IPS-18a (cell line): ENCODE measurements around the gene CUEDC1.

ENCODE experiments used
- H3K27ac ChIP-seq: one replicate; pipeline ENCODE4 v1.5.1; 2013; ENCODE audit warnings: low read length
- H3K27me3 ChIP-seq: one replicate; pipeline ENCODE4 v1.6.1; 2013; ENCODE audit warnings: mild to moderate bottlenecking, low read length; ENCODE audit not compliant: control insufficient read depth, insufficient read depth
- H3K36me3 ChIP-seq: one replicate; pipeline ENCODE4 v1.6.1; 2013; ENCODE audit warnings: low read depth, low read length; ENCODE audit not compliant: control insufficient read depth
- H3K4me1 ChIP-seq: one replicate; pipeline ENCODE4 v1.6.1; 2013; ENCODE audit warnings: low read depth, low read length; ENCODE audit not compliant: control insufficient read depth
- H3K4me3 ChIP-seq: one replicate; pipeline ENCODE4 v1.5.1; 2013; ENCODE audit warnings: low read length
- H3K9ac ChIP-seq: one replicate; pipeline ENCODE4 v1.6.1; 2013; ENCODE audit warnings: mild to moderate bottlenecking, low read length, moderate library complexity
- H3K9me3 ChIP-seq: one replicate; pipeline ENCODE4 v1.6.1; 2013; ENCODE audit warnings: low read depth, low read length; ENCODE audit not compliant: control insufficient read depth

The CUEDC1 gene

DNA sequence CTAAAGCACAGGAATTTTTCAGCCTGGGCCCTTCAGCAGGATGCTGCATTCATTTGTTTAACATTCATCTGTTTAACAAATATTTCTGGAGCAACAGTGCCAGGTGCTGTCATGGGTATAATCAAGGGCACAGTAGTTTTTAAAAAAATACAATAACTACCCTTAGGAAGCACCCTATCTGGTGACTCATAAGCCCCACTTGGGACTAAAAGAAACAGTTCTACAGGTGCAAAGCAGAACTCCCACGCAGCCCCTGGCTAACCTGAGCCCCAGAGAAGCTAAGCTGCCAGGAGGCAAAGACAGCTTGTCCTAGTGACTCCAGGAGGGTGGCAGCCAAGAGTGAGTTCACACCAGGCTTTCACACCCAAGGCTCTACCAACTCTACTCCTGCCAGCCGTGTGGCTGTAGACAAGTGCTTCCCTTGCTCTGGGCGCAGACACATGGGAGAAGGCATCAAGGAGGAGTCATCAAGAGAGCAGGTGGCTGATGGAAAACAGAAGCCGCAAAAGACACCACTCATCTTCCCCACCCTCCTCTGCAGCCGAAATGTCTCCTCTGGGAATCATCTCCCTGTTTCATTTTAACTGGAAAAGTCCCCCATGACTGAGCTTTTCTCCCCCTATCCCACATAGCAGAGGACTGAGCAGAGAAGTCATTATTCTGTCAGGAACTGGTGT is 14.4 kb downstream of the CUEDC1 start:
- no peaks in the 10 kb centered on the region for H3K27me3 ChIP-seq
- no peaks in the 10 kb centered on the region for H3K9me3 ChIP-seq
- no peaks in the 10 kb centered on the region for H3K36me3 ChIP-seq
- H3K4me3 ChIP-seq: no peak overlapping the region
- H3K4me1 ChIP-seq: peaks cover 7% of the 10 kb centered on the region
- no peak overlapping the region for H3K9ac ChIP-seq
- no peak overlapping the region for H3K27ac ChIP-seq

GRCh38 chr17:57940231-57940630 is 15.0 kb downstream of the CUEDC1 start:
- no peak overlapping the region for H3K4me3 ChIP-seq
- H3K27ac ChIP-seq: no peak overlapping the region
- no peak overlapping the region for H3K9ac ChIP-seq

DNA sequence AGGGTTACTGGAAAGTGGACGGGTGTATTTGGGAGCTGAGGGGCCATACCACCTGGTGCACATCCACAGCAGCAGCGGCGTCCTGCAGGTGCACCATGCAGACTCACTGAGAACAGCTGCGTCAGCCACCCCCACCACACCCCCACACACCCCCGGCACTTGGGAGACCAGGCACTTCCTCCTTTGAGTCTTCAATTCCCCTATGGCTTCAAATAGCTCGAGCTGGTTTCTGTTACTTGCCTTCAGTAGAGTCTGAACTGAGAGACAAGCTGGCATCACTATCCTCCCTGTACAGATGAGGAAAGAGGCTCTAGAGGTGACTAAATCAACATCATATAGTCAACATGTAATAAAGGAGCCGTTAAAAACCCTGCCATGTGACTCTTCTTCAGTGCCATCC is 15.4 kb downstream of the CUEDC1 start:
- Histone ChIP-seq H3K9ac (no peak overlapping the region), H3K27me3 (no peaks in the 10 kb centered on the region), H3K4me3 (no peak overlapping the region), H3K9me3 (no peaks in the 10 kb centered on the region), H3K36me3 (no peaks in the 10 kb centered on the region), H3K4me1 (peaks cover 16% of the 10 kb centered on the region), H3K27ac (no peak overlapping the region)

More at GRCh38 chr17:57940231-57940630, 15.0 kb downstream of the CUEDC1 start:
- H3K36me3 ChIP-seq: no peaks in the 10 kb centered on the region
- peaks cover 12% of the 10 kb centered on the region for H3K4me1 ChIP-seq
- no peaks in the 10 kb centered on the region for H3K27me3 ChIP-seq
- no peaks in the 10 kb centered on the region for H3K9me3 ChIP-seq

DNA sequence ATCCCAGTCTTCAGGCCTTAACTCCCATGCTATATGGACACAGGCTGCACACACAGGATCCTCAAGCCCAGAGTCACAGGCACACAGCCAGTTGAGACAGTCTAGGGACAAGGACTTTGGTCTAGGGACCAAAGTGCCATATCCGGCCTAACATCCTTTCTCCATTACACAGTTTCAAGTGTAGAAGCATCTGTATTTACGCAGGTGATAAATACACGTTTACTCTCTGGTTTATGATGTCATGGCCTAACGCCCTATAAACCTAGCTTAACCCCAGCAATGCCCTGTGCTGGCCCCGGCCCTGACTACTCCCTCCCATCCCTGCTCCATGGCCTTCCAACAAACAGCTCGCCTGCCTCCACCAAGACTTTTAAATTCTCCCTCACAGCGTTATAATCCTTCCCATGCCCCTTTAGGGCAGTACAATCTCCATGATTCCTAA is 17.1 kb downstream of the CUEDC1 start:
- no peak overlapping the region for H3K9ac ChIP-seq
- no peaks in the 10 kb centered on the region for H3K9me3 ChIP-seq
- H3K36me3 ChIP-seq: no peaks in the 10 kb centered on the region
- no peak overlapping the region for H3K27ac ChIP-seq
- no peaks in the 10 kb centered on the region for H3K27me3 ChIP-seq
- peaks cover 16% of the 10 kb centered on the region for H3K4me1 ChIP-seq
- H3K4me3 ChIP-seq: no peak overlapping the region

DNA sequence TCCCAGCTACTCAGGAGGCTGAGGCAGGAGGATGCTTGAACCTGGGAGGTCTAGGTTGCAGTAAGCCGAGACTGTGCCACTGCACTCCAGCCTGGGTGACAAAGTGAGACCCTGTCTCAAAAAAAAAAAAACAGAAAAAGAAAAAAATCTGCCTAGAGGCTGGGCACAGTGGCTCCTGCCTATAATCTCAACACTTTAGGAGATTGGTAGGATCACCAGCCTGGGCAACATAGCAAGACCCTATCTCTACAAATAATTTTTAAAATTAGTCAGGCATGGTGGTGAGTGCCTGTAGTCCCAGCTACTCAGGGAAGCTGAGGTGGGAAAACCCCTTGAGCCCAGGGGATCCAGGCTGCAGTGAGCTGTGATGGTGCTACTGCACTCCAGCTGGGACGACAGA is 17.7 kb downstream of the CUEDC1 start:
- no peak overlapping the region for H3K9ac ChIP-seq
- no peaks in the 10 kb centered on the region for H3K9me3 ChIP-seq
- H3K4me3 ChIP-seq: no peak overlapping the region
- H3K36me3 ChIP-seq: no peaks in the 10 kb centered on the region
- no peaks in the 10 kb centered on the region for H3K27me3 ChIP-seq
- no peak overlapping the region for H3K27ac ChIP-seq
- peaks cover 16% of the 10 kb centered on the region for H3K4me1 ChIP-seq

GRCh38 chr17:57935833-57936807 is 19.1 kb downstream of the CUEDC1 start:
- Histone ChIP-seq H3K9me3 (no peaks in the 10 kb centered on the region), H3K4me1 (peaks cover 16% of the 10 kb centered on the region), H3K9ac (peak overlapping the region; percentile 80), H3K4me3 (peak overlapping the region; percentile 34), H3K36me3 (no peaks in the 10 kb centered on the region), H3K27ac (peak overlapping the region; percentile 91), H3K27me3 (no peaks in the 10 kb centered on the region)

- peaks cover 24% of the 10 kb centered on the region for H3K4me1 ChIP-seq
- H3K36me3 ChIP-seq: no peaks in the 10 kb centered on the region
- H3K9me3 ChIP-seq: no peaks in the 10 kb centered on the region
- H3K27me3 ChIP-seq: peaks cover 8% of the 10 kb centered on the region
- H3K27ac ChIP-seq: no peak overlapping the region
- H3K9ac ChIP-seq: no peak overlapping the region
- H3K4me3 ChIP-seq: no peak overlapping the region
Observed at GRCh38 chr17:57931488-57932137, 23.6 kb downstream of the CUEDC1 start.

- Histone ChIP-seq H3K4me3 (no peak overlapping the region), H3K4me1 (peaks cover 15% of the 10 kb centered on the region), H3K9ac (no peak overlapping the region), H3K9me3 (no peaks in the 10 kb centered on the region), H3K27me3 (peaks cover 8% of the 10 kb centered on the region), H3K36me3 (no peaks in the 10 kb centered on the region), H3K27ac (no peak overlapping the region)
Observed at GRCh38 chr17:57930239-57930638, 25.0 kb downstream of the CUEDC1 start.

DNA sequence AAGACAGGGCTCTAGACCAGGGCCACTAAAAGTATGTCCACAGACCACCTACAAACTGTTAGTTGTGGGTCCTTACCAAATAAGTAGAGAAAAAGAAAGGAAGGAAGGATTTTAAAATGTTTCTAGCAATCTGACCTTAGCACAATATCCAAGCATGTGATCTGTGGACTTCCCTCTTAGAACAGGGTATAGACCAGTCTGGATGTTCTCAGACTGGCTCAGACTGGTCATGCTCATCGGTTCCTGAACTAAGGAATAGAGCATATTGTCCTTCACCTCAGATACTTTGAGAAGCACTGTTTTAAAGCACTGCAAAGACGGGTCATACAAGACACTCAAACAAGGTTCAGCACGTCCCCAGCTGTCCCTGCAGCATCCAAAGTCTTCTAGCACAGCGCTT is 25.8 kb downstream of the CUEDC1 start:
- Histone ChIP-seq H3K4me1 (peaks cover 11% of the 10 kb centered on the region), H3K27ac (no peak overlapping the region), H3K9me3 (no peaks in the 10 kb centered on the region), H3K36me3 (no peaks in the 10 kb centered on the region), H3K27me3 (peaks cover 11% of the 10 kb centered on the region), H3K9ac (no peak overlapping the region), H3K4me3 (no peak overlapping the region)

GRCh38 chr17:57928928-57929327 is 26.3 kb downstream of the CUEDC1 start:
- peaks cover 11% of the 10 kb centered on the region for H3K4me1 ChIP-seq

GRCh38 chr17:57927048-57927723 is 28.0 kb downstream of the CUEDC1 start:
- no peak overlapping the region for H3K27ac ChIP-seq
- H3K27me3 ChIP-seq: peaks cover 11% of the 10 kb centered on the region
- H3K36me3 ChIP-seq: no peaks in the 10 kb centered on the region
- peaks cover 11% of the 10 kb centered on the region for H3K4me1 ChIP-seq
- no peak overlapping the region for H3K4me3 ChIP-seq
- no peaks in the 10 kb centered on the region for H3K9me3 ChIP-seq
- H3K9ac ChIP-seq: no peak overlapping the region

More at GRCh38 chr17:57928928-57929327, 26.3 kb downstream of the CUEDC1 start:
- Histone ChIP-seq H3K9ac (no peak overlapping the region), H3K9me3 (no peaks in the 10 kb centered on the region), H3K27me3 (peaks cover 11% of the 10 kb centered on the region), H3K27ac (no peak overlapping the region), H3K4me3 (no peak overlapping the region), H3K36me3 (no peaks in the 10 kb centered on the region)
